ENCODE results near the gene FAM3A. TPM values are rescaled to one million over a fixed set of nuclear protein-coding genes. Genes with fewer than 3 reads are reported as not detected.
"Not testable (repeated sequence)": the region's sequence is repeated elsewhere in the genome, so short reads cannot be mapped to it uniquely, and the experiment has no call there.

Gene FAM3A, protein sequence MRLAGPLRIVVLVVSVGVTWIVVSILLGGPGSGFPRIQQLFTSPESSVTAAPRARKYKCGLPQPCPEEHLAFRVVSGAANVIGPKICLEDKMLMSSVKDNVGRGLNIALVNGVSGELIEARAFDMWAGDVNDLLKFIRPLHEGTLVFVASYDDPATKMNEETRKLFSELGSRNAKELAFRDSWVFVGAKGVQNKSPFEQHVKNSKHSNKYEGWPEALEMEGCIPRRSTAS
- total RNA-seq = 10 to 100 TPM; 34.4 to 38.6 TPM

DNA sequence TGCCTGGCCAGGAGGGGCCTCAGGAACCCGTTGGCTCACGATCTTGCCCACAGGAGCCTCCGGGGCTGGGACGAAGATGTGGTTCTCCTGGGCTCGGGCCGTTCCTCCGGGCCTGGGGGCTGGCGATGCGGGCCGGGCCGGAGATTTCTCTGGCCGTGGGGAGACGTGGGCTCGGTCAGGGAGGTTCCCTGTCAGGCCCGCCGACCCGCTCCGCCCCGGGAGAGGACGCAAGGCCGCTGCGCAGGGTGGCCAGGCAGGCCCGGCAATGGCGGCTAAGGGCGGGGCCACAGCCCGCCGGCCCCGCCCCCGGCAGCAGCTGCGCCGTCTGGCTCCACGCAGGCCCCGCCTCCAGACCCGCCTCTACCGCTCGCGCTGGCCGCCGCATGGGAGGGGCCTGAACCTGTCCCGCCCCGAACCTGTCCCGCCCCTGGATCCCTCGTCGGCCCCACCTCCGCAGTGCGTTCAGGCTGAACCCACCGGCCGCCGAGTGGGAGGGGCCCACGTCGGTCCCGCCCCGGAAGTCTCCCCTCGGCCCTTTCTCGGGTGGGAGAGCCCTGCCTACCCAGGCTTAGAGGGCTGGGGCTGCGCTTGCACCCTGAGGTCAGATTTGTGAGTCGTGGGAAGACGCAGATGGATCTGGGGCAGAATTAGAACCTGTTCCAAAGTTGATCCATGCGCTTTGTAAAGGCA lies at the start of gene FAM3A:
Gene FAM3A, minus strand, starts transcription at position 267 of the 690 bp plus-strand sequence. CDS start 460 bp downstream, outside the sequence.
- ChIA-PET POLR2A (no interaction called here), CTCF (interaction anchor here (1.3 to 3.1 kb wide), 2 partner anchors 11 to 18 kb away, joined by 4 to 10 read pairs; no protein-coding TSS in a partner anchor)
- Mint-ChIP-seq H3K27ac (peak within 1 kb of the TSS; percentile 94), H3K9me3 (no peaks in the 10 kb centered on the region), H3K4me3 (peak within 1 kb of the TSS; percentile 80), H3K27me3 (no peaks in the 10 kb centered on the region), H3K4me1 (peaks cover 31% of the 10 kb centered on the region), H3K36me3 (ENCODE audit: low read depth) (peaks cover 7% of the 10 kb centered on the region)
- DNase-seq = peak; percentile 93

DNA sequence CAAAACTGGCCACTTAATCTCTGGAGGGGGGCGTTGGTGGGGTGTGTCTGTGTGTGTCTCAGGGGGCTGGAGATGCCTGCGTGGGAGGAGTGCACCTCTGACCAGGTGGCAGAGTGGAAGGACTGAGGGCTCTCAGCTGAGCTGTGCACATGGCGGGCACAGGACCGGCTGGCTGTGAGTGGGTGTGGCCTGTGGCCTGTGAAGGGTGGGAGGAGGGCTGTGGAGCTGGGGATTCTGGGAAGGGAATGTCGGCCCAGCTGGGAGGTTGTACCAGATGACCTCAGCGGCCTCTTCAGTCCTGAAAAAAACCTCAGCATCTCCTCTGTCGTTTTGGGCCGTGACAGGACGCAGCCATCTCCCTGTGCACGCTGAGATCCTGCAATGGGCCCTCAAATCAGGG lies 46.3 kb upstream of the FAM3A start:
- not testable (repeated sequence) for H3K9me3 Mint-ChIP-seq, H3K4me1 Mint-ChIP-seq, H3K27me3 Mint-ChIP-seq

DNA sequence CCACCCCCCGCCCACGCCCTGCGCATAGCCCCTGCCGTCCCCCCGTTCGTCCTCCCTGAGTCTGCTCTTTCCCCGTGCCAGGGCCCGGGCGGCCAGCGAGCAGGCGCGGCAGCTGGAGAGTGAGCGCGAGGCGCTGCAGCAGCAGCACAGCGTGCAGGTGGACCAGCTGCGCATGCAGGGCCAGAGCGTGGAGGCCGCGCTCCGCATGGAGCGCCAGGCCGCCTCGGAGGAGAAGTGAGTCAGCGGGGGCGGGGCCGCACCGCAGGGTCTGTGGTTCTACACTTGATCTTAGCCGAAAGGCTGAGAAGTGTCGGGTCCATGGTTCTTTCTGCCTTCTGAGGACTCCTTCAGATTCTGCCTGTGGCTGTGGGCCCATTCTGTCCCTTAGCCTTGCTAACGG lies 44.3 kb upstream of the FAM3A start:
- H3K4me3 Mint-ChIP-seq; POLR2A ChIA-PET; H3K9me3 Mint-ChIP-seq; H3K27me3 Mint-ChIP-seq; H3K27ac Mint-ChIP-seq; CTCF ChIA-PET; DNase-seq; H3K4me1 Mint-ChIP-seq; H3K36me3 Mint-ChIP-seq (ENCODE audit: low read depth): not testable (repeated sequence)

More for the DNA sequence above, 46.3 kb upstream of the FAM3A start:
- CTCF ChIA-PET; DNase-seq; H3K27ac Mint-ChIP-seq; POLR2A ChIA-PET; H3K4me3 Mint-ChIP-seq; H3K36me3 Mint-ChIP-seq (ENCODE audit: low read depth): not testable (repeated sequence)

DNA sequence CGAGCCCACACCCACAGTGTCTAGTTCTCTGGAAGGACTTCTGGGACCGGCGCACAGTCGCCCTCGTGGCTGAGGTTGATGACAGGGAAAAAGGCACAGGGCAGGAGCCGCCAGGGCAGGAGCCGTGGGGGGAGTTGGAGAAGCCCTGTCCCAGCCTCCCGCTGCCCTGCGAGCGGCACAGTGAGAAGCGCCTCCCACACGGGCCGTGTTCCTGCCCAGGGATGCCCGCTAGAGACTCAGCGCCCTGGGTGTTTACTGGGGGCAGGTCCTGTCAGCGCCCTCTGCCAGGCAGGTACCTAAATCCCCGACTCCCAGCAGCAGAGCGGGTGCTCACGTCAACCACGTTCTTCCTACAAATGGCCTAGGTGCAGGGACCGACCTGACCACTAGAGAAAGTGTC lies 42.9 kb upstream of the FAM3A start:
- H3K9me3 Mint-ChIP-seq, H3K4me1 Mint-ChIP-seq, DNase-seq, CTCF ChIA-PET, H3K27ac Mint-ChIP-seq, POLR2A ChIA-PET, H3K4me3 Mint-ChIP-seq, H3K27me3 Mint-ChIP-seq: not testable (repeated sequence)
- peaks cover 10% of the 10 kb centered on the region for H3K36me3 Mint-ChIP-seq (ENCODE audit: low read depth)

DNA sequence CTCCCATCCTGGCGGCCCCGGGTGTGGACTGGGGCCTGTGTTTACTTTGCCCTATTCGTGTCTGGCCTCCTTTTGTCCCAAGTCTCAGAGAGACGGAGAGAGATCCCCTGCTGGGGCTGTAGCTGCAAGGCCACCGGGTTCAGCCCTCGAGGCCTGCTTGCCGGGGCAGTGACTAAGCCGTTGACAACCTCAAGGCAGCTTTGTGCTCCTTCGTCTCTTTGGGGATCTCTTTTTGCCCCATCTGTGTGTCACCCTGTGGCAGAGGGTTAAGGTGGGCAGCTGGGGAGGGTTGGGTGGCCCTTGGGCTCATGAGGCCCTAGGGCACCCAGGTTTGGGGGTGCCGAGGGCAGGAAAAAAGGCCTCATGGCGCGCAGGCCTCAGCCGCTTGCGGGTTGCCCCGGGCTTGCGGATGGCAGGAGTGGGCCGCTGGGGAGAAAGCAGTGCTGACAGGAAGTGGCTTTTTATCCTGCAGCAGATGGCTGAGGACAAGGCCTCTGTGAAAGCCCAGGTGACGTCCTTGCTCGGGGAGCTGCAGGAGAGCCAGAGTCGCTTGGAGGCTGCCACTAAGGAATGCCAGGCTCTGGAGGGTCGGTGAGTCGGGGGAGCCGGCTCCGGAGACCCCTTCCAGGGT lies 42.1 kb upstream of the FAM3A start:
- H3K27me3 Mint-ChIP-seq, CTCF ChIA-PET, DNase-seq, H3K9me3 Mint-ChIP-seq, H3K4me3 Mint-ChIP-seq, H3K27ac Mint-ChIP-seq, POLR2A ChIA-PET, H3K4me1 Mint-ChIP-seq: not testable (repeated sequence)
- peaks cover 15% of the 10 kb centered on the region for H3K36me3 Mint-ChIP-seq (ENCODE audit: low read depth)

DNA sequence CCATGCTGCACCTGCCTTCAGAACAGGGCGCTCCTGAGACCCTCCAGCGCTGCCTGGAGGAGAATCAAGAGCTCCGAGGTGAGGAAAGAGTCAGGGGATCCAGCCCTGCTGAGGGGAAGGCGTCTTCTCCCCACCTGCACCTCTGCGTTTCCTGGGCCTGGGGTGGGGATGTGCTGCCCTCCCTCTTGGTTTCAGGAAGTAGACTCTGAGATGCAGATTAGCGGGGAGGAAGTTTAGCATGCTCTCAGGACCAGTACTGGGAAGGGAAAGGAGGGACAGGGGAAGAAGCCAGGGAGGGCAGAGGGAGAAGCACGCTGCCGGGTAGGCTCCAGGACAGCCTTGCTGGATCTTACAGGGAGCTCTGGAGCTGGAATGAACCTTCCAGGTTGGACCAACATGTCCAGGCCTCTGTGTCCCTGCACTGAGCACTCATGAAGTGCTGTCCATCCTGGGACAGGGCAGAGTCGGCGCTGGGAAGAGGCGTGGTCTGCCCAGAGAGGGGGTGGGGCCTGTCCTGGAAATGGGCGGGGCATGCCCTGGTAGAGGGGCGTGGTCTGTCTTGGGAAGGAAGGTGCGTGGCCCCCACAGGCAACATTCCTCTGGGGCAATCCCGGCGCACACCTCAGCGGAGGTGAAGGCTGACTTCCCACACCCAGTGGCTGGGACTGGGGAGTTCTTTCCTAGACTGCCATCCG lies 36.2 kb upstream of the FAM3A start:
- peaks cover 28% of the 10 kb centered on the region for H3K36me3 Mint-ChIP-seq (ENCODE audit: low read depth)
- CTCF ChIA-PET = interaction anchor here (0.6 kb wide), 1 partner anchor 78 kb away, joined by 8 read pairs; no protein-coding TSS in a partner anchor
- H3K4me3 Mint-ChIP-seq, H3K9me3 Mint-ChIP-seq, POLR2A ChIA-PET, H3K27ac Mint-ChIP-seq, DNase-seq, H3K27me3 Mint-ChIP-seq: not testable (repeated sequence)
- H3K4me1 Mint-ChIP-seq = peaks cover 28% of the 10 kb centered on the region

DNA sequence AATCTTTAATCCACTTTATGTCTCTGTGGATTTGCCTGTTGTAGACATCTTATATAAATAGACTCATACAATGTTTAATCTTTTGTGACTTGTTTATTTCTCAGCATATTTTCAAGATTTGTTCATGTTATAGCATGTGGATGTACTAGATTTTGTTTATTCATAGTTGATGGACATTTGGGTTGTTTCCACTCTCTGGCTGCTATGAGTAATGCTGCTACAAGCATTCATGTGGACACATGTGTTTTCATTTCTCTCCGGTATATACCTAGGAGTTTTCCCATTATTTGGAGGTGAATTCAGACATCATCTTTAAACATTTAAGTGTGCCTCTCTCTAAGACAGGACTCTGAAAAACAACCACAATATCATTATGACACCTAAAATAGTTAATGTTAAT lies 33.7 kb upstream of the FAM3A start:
- Mint-ChIP-seq H3K4me1 (peaks cover 39% of the 10 kb centered on the region), H3K27ac (peak overlapping the region; percentile 36), H3K4me3 (peak overlapping the region; percentile 57), H3K36me3 (ENCODE audit: low read depth) (peaks cover 28% of the 10 kb centered on the region), H3K9me3 (no peaks in the 10 kb centered on the region), H3K27me3 (no peaks in the 10 kb centered on the region)
- ChIA-PET CTCF (no interaction called here), POLR2A (no interaction called here)
- no peak for DNase-seq

DNA sequence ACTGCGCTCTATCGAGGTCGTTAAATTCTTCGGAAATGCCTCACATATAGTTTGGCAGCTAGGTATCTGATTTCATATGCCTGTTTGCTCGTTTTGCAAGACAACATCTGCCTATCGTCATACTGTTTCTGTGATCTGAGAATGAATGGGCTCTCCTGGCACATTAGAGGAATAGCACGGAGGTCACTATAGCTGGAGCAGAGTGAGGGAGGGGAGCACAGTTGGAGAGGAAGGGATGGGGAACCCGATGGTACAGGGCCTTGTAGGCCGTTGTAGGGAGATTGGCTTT lies 31.9 kb upstream of the FAM3A start:
- Mint-ChIP-seq H3K9me3 (no peaks in the 10 kb centered on the region), H3K4me1 (peaks cover 44% of the 10 kb centered on the region), H3K36me3 (ENCODE audit: low read depth) (peaks cover 18% of the 10 kb centered on the region), H3K27me3 (no peaks in the 10 kb centered on the region), H3K4me3 (peak overlapping the region; percentile 90), H3K27ac (peak overlapping the region; percentile 88)
- ChIA-PET CTCF (no interaction called here), POLR2A (no interaction called here)
- DNase-seq = no peak

DNA sequence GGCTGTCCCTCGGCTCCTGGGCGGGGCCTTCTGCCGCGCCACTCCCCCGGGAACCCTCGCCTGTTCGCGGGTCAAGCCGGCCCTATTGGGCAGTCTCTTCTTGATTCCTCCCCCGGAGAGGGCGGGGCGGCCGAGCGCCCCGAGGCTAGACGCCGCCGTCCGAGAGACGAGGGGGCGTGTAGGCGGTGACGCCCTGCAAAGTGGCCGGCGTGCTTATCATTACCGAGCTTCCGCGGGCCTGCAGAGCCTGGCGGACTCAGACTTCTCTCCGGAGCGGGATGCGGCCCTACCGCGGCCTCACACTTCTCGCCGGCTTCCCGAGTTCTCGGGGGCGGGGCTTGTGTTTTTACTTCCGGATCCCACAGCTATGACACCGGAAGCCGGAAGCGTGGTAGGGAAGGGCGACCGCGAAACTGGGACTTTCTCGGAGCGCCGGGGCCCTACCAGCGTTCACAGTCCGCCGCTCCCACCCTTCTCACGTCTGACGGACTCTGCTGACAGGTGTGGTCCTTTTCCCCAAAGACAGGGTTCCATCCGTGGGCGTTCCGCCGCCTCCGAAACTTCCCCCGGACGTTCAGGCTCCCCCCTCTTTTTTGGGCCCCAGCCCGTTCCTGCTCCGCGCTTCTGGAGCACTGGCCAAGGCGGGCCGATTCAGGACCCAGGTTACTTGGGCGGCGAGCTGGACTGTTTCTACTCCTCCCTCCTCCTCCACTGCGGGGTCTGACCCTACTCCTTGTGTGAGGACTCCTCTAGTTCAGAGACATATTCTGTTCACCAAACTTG lies 31.4 kb upstream of the FAM3A start, which contains the start of gene IKBKG:
Gene IKBKG, plus strand, starts transcription at position 376 of the 783 bp plus-strand sequence. CDS start 4,383 bp downstream, outside the sequence.
- CTCF ChIA-PET = no interaction called here
- H3K4me1 Mint-ChIP-seq = peaks cover 49% of the 10 kb centered on the region
- H3K36me3 Mint-ChIP-seq (ENCODE audit: low read depth) = peaks cover 22% of the 10 kb centered on the region
- H3K4me3 Mint-ChIP-seq = peak within 1 kb of the TSS; percentile 90
- DNase-seq = peak; percentile 85
- POLR2A ChIA-PET = no interaction called here
- no peaks in the 10 kb centered on the region for H3K27me3 Mint-ChIP-seq
- no peaks in the 10 kb centered on the region for H3K9me3 Mint-ChIP-seq
- peak within 1 kb of the TSS; percentile 88 for H3K27ac Mint-ChIP-seq

DNA sequence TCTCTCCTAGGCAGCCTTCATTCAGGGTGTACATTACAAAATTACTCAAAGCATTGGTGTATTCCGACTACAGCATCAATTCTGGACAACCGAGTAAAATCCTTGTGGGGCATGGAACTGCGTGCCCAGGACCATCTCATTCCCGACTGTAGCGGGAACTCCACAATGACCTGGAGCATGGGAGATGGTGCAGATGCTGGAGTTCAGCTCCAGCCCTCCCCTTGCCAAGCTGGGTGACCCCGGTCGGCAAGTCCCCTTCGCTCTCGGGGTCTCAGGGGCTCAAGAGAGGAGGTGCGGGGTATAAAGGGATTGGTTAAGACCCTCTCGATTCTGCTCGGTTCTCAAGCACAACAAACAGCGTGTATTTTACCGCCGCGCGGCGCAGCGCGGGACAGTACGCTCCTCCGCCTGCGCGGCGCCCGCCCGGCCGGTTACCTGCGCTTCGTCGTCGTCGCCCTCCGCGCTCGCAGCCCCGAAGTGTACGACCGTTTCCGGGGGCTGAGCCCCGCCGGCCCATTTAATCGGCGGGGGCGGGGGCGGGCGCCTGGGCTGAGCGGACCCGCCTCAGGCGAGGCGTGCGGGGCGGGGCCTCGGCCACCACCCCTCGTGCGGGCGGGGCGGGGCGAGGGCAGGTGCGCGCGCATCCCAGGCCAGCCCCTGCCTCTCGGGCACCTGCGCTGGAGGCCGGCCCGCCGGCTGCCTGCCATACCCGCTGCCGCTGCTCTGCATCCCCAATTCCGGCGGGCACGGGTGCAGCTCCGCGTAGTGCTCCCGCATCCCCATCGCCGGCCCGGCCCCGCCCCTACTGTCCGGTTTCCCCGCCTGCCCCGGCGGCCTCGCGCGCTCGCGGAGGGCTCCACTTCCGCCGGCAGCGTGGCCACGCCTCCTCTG lies 30.6 kb upstream of the FAM3A start, which contains the start of gene G6PD:
Gene G6PD, minus strand, starts transcription at position 493 of the 891 bp plus-strand sequence. CDS start 691 bp downstream, outside the sequence.
- peak; percentile 74 for DNase-seq
- Mint-ChIP-seq H3K36me3 (ENCODE audit: low read depth) (peaks cover 22% of the 10 kb centered on the region), H3K27ac (peak within 1 kb of the TSS; percentile 88), H3K4me3 (peak within 1 kb of the TSS; percentile 90), H3K27me3 (no peaks in the 10 kb centered on the region), H3K9me3 (no peaks in the 10 kb centered on the region), H3K4me1 (peaks cover 45% of the 10 kb centered on the region)
- CTCF ChIA-PET = interaction anchor here (0.6 kb wide), 2 partner anchors 233 to 256 kb away, joined by 3 to 4 read pairs; no protein-coding TSS in a partner anchor
- POLR2A ChIA-PET = no interaction called here

DNA sequence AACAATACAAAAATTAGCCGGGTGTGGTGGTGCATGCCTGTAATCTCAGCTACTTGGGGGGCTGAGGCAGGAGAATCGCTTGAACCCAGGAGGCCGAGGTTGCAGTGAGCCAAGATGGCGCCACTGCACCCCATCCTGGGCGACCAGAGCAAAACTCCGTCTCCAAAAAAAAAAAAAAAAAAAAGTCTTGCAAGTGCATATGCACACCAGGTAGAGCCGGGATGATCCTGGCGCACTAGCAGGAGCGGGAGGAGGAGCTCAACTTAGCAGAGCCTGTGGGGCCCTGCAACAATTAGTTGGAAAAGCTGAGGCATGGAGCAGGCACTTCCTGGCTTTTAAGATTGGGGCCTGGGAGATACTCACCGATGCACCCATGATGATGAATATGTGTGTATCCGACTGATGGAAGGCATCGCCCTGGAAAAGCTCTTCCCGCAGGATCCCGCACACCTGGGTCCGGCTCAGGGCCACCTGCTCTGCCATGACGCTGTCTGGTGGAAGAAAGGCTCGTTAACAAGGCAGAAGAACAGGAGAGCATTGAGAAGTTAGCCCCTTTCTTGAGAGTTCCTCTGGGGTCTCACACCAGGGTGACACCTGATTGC lies 29.7 kb upstream of the FAM3A start:
- DNase-seq = no peak
- H3K4me3 Mint-ChIP-seq = peak overlapping the region; percentile 68
- peaks cover 41% of the 10 kb centered on the region for H3K4me1 Mint-ChIP-seq
- CTCF ChIA-PET = interaction anchor here (0.6 kb wide), 2 partner anchors 234 to 256 kb away, joined by 3 to 4 read pairs; no protein-coding TSS in a partner anchor
- H3K27me3 Mint-ChIP-seq = no peaks in the 10 kb centered on the region
- no peaks in the 10 kb centered on the region for H3K9me3 Mint-ChIP-seq
- H3K27ac Mint-ChIP-seq = peak overlapping the region; percentile 41
- peaks cover 22% of the 10 kb centered on the region for H3K36me3 Mint-ChIP-seq (ENCODE audit: low read depth)
- POLR2A ChIA-PET = no interaction called here

Data from activated CD4-positive, alpha-beta T cell treated with anti-CD3 and anti-CD28 coated beads, Interleukin-2, amount 10 ng/mL, durations not matched to agents 7 days and 5 days (primary cell).